Measurements from ENCODE around the gene FBXO15.

FBXO15 gene

GRCh38 chr18:74074668-74075564 lies 72.7 kb downstream of the FBXO15 start:
- ChIA-PET CTCF (no interaction called here), POLR2A (no interaction called here)
- Histone ChIP-seq H3K4me1 (ENCODE audit: control insufficient read depth, insufficient read depth, low read length) (no peaks in the 10 kb centered on the region), H3K27ac (ENCODE audit: extremely low read depth, low read depth, low read length) (no peak overlapping the region), H3K36me3 (ENCODE audit: control insufficient read depth in 2 of 2, insufficient read depth in 1 of 2, low read length in 2 of 2) (no peaks in the 10 kb centered on the region), H3K9me3 (ENCODE audit: control insufficient read depth, insufficient read depth, low read depth, low read length) (no peaks in the 10 kb centered on the region), H3K4me3 (ENCODE audit: low read depth, low read length) (no peak overlapping the region)
- TF ChIP-seq ZNF433 (tag by site-specific recombination; IDR thresholded peaks at IDR 0.05; ENCODE audit: low read depth) (no peak), ZBTB7A (tag by site-specific recombination; IDR thresholded peaks at IDR 0.05; ENCODE audit: low read depth) (no peak)

- H3K9me3 ChIP-seq (ENCODE audit: control insufficient read depth, insufficient read depth, low read depth, low read length) = no peaks in the 10 kb centered on the region
- no peak for TF ChIP-seq GLI4 (tag by site-specific recombination; IDR thresholded peaks at IDR 0.05)
- TF ChIP-seq ZNF549 (tag by site-specific recombination; IDR thresholded peaks at IDR 0.05) = no peak
- no peak for TF ChIP-seq ZNF354C (tag by site-specific recombination; IDR thresholded peaks at IDR 0.05; ENCODE audit: borderline replicate concordance, low read depth)
- TF ChIP-seq SALL2 (tag by site-specific recombination; IDR thresholded peaks at IDR 0.05; ENCODE audit: borderline replicate concordance) = no peak
- no peak overlapping the region for H3K4me3 ChIP-seq (ENCODE audit: low read depth, low read length)
- no peaks in the 10 kb centered on the region for H3K36me3 ChIP-seq (ENCODE audit: control insufficient read depth in 2 of 2, insufficient read depth in 1 of 2, low read length in 2 of 2)
- ChIA-PET POLR2A (no interaction called here), CTCF (no interaction called here)
- no peak overlapping the region for H3K27ac ChIP-seq (ENCODE audit: extremely low read depth, low read depth, low read length)
- no peaks in the 10 kb centered on the region for H3K4me1 ChIP-seq (ENCODE audit: control insufficient read depth, insufficient read depth, low read length)
These were observed 73.5 kb downstream of the FBXO15 start for GRCh38 chr18:74073957-74074667.

- POLR2A ChIA-PET = no interaction called here
- H3K36me3 ChIP-seq (ENCODE audit: control insufficient read depth in 2 of 2, insufficient read depth in 1 of 2, low read length in 2 of 2) = no peaks in the 10 kb centered on the region
- H3K4me3 ChIP-seq (ENCODE audit: low read depth, low read length) = no peak overlapping the region
- H3K4me1 ChIP-seq (ENCODE audit: control insufficient read depth, insufficient read depth, low read length) = no peaks in the 10 kb centered on the region
- no peak for TF ChIP-seq MEIS1 (CRISPR knock-in tag; IDR thresholded peaks at IDR 0.05; ENCODE audit: borderline replicate concordance)
- TF ChIP-seq ZFP37 (tag by site-specific recombination; IDR thresholded peaks at IDR 0.05) = no peak
- TF ChIP-seq ZSCAN5A (tag by site-specific recombination; IDR thresholded peaks at IDR 0.05) = no peak
- TF ChIP-seq GLIS2 (tag by site-specific recombination; IDR thresholded peaks at IDR 0.05) = no peak
- no peak for TF ChIP-seq ZNF677 (tag by site-specific recombination; IDR thresholded peaks at IDR 0.05)
- TF ChIP-seq HOXD13 (CRISPR knock-in tag; IDR thresholded peaks at IDR 0.05; ENCODE audit: borderline replicate concordance) = no peak
- TF ChIP-seq ZNF266 (tag by site-specific recombination; IDR thresholded peaks at IDR 0.05; ENCODE audit: low read depth) = no peak
- no peak for TF ChIP-seq ZNF585B (tag by site-specific recombination; IDR thresholded peaks at IDR 0.05)
- no peaks in the 10 kb centered on the region for H3K9me3 ChIP-seq (ENCODE audit: control insufficient read depth, insufficient read depth, low read depth, low read length)
- no peak overlapping the region for H3K27ac ChIP-seq (ENCODE audit: extremely low read depth, low read depth, low read length)
- CTCF ChIA-PET = no interaction called here
These were observed 78.2 kb downstream of the FBXO15 start for GRCh38 chr18:74069178-74070050.

DNA sequence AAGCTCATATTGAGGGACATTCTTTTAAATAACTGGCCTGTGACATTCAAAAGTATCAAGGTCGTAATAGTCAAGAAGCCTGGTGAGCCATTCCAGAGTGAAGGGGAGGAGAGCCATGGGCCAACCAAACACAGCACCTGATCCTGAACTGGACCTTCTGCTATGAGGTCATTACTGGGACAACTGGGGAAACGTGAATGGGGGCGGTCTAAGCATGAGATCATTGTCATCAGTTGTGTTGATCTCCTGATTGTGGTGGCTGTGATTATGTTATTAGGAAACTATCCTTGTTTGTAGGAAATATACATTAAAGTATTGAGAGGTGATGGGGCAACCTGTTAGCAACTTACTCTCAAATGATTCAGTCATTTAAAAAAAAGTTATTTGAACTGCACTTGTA lies 79.3 kb downstream of the FBXO15 start:
- H3K27ac ChIP-seq (ENCODE audit: extremely low read depth, low read depth, low read length) = no peak overlapping the region
- CTCF ChIA-PET = no interaction called here
- TF ChIP-seq ZNF114 (tag by site-specific recombination; IDR thresholded peaks at IDR 0.05) = no peak

More for the DNA sequence above, 79.3 kb downstream of the FBXO15 start:
- POLR2A ChIA-PET = no interaction called here
- no peaks in the 10 kb centered on the region for H3K36me3 ChIP-seq (ENCODE audit: control insufficient read depth in 2 of 2, insufficient read depth in 1 of 2, low read length in 2 of 2)
- no peaks in the 10 kb centered on the region for H3K4me1 ChIP-seq (ENCODE audit: control insufficient read depth, insufficient read depth, low read length)
- no peaks in the 10 kb centered on the region for H3K9me3 ChIP-seq (ENCODE audit: control insufficient read depth, insufficient read depth, low read depth, low read length)
- no peak overlapping the region for H3K4me3 ChIP-seq (ENCODE audit: low read depth, low read length)

Data from HEK293 (cell line).